ENCODE results near the gene ABHD13. TPM values are rescaled to one million over a fixed set of nuclear protein-coding genes. Genes with fewer than 3 reads are reported as not detected.

ABHD13 gene
- total RNA-seq (2021; ENCODE audit: unreplicated experiment) (4.1 TPM), Bru-seq, nascent RNA (percentile 80 among the genes with signal in this experiment), BruChase-seq, experiment 1, labeled RNA remaining after a 6-hour chase (percentile 77 among the genes with signal in this experiment), BruChase-seq, experiment 2, labeled RNA remaining after a 2-hour chase (percentile 89 among the genes with signal in this experiment)
- 1.0 and 1.5 TPM in 2 replicates for polyA plus RNA-seq (2012)
- long read RNA-seq, full-length matches to known transcripts: 19 of 20 reads
- long read RNA-seq, partial matches to known transcripts: 0 of 20 reads
- long read RNA-seq, other reads (novel, unspliced or antisense): 1 of 20 reads

- Histone ChIP-seq H3K9me2 (ENCODE audit: insufficient read depth) (no peaks in the 10 kb centered on the region), H4K20me1 (ENCODE audit: insufficient read depth) (peaks cover 6% of the 10 kb centered on the region; the same call in 1 of the 2 replicates), H3K9me3 (ENCODE audit: control insufficient read depth in 1 of 2, insufficient read depth in 1 of 2, low read depth in 1 of 2, low read length in 2 of 2) (no peaks in the 10 kb centered on the region), H3K79me2 (ENCODE audit: insufficient read depth, low read length) (peaks cover 63% of the 10 kb centered on the region), H3K36me3 (ENCODE audit: control insufficient read depth in 1 of 2, insufficient read depth in 2 of 2, low read length in 2 of 2) (no peaks in the 10 kb centered on the region), H3K27ac (ENCODE audit: low read depth, low read length) (peak within 1 kb of the TSS; percentile 80), H3K4me2 (ENCODE audit: low read length) (peak within 1 kb of the TSS; percentile 86), H3K4me3 (replicated peaks in 1 of 2; ENCODE audit: low read depth in 1 of 2, low read length in 2 of 2) (peak within 1 kb of the TSS; percentile 69 to 83), H2AFZ (ENCODE audit: low read depth, low read length, poor library complexity, severe bottlenecking) (peak within 1 kb of the TSS; percentile 67), H3K4me1 (ENCODE audit: control insufficient read depth in 1 of 2, insufficient read depth in 2 of 2, low read length in 2 of 2) (peaks cover 17 to 31% of the 10 kb centered on the region in 2 experiments), H3K27me3 (ENCODE audit: insufficient read depth, low read length) (no peaks in the 10 kb centered on the region), H3K9ac (ENCODE audit: low read length) (peak within 1 kb of the TSS; percentile 73)
- CTCF ChIA-PET: no interaction called here
- POLR2A ChIA-PET: no interaction called here
- RAD21 ChIA-PET (ENCODE audit: low non-redundant PET in 1 of 2, low total read pairs in 2 of 2, uncharacterized antibody in 2 of 2, unreplicated experiment in 2 of 2): no interaction called here
- ATAC-seq: peak; percentile 75
- BruUV-seq (replicated peaks): no TSS peak
- peak; percentile 84 for DNase-seq (ENCODE audit: low read depth, low spot score)
- intact Hi-C loops (cut with micrococcal nuclease): loop anchor here (10.0 kb wide), 1 partner anchor 976 kb away; no protein-coding TSS in a partner anchor
- TF ChIP-seq, protein P1, sequence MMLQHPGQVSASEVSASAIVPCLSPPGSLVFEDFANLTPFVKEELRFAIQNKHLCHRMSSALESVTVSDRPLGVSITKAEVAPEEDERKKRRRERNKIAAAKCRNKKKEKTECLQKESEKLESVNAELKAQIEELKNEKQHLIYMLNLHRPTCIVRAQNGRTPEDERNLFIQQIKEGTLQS (IDR thresholded peaks at IDR 0.05): no peak
- peak; percentile 80 for TF ChIP-seq POLR2AphosphoS5 (IDR thresholded peaks at IDR 0.05; ENCODE audit: low read depth, low read length)
- 0 out of 2 replicates have a peak, but pooled peaks have one; percentile 32 for TF ChIP-seq SRF (IDR thresholded peaks at IDR 0.05; ENCODE audit: low read depth)
- no peak for TF ChIP-seq FOSL1 (IDR thresholded peaks at IDR 0.05; ENCODE audit: low read depth)
- no peak for TF ChIP-seq EZH2phosphoT487 (IDR thresholded peaks at IDR 0.05; ENCODE audit: borderline replicate concordance)
- TF ChIP-seq RAD21 (IDR thresholded peaks at IDR 0.05; ENCODE audit: low read depth): no peak
- peak; percentile 39 for TF ChIP-seq TCF7L2 (IDR thresholded peaks at IDR 0.05; ENCODE audit: borderline replicate concordance, extremely low read depth, insufficient read depth, insufficient read length)
- TF ChIP-seq CBX3 (IDR thresholded peaks at IDR 0.05; ENCODE audit: low read depth): peak; percentile 68
- TF ChIP-seq JUND (IDR thresholded peaks at IDR 0.05): no peak
- TF ChIP-seq EGR1 (IDR thresholded peaks at IDR 0.05; ENCODE audit: low read depth): peak; percentile 62
- TF ChIP-seq ZBTB33 (IDR thresholded peaks at IDR 0.05; ENCODE audit: extremely low read depth, insufficient replicate concordance, low read length): peak; percentile 57
- TF ChIP-seq, protein P2, sequence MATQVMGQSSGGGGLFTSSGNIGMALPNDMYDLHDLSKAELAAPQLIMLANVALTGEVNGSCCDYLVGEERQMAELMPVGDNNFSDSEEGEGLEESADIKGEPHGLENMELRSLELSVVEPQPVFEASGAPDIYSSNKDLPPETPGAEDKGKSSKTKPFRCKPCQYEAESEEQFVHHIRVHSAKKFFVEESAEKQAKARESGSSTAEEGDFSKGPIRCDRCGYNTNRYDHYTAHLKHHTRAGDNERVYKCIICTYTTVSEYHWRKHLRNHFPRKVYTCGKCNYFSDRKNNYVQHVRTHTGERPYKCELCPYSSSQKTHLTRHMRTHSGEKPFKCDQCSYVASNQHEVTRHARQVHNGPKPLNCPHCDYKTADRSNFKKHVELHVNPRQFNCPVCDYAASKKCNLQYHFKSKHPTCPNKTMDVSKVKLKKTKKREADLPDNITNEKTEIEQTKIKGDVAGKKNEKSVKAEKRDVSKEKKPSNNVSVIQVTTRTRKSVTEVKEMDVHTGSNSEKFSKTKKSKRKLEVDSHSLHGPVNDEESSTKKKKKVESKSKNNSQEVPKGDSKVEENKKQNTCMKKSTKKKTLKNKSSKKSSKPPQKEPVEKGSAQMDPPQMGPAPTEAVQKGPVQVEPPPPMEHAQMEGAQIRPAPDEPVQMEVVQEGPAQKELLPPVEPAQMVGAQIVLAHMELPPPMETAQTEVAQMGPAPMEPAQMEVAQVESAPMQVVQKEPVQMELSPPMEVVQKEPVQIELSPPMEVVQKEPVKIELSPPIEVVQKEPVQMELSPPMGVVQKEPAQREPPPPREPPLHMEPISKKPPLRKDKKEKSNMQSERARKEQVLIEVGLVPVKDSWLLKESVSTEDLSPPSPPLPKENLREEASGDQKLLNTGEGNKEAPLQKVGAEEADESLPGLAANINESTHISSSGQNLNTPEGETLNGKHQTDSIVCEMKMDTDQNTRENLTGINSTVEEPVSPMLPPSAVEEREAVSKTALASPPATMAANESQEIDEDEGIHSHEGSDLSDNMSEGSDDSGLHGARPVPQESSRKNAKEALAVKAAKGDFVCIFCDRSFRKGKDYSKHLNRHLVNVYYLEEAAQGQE (IDR thresholded peaks at IDR 0.05; ENCODE audit: low read depth): no peak
- peak; percentile 72; the same call in 1 of the 2 replicates for TF ChIP-seq CEBPB (IDR thresholded peaks at IDR 0.05; ENCODE audit: low read depth)
- peak; percentile 64 for TF ChIP-seq ELF1 (IDR thresholded peaks at IDR 0.05; ENCODE audit: borderline replicate concordance, low read depth)
- TF ChIP-seq ZFX (IDR thresholded peaks at IDR 0.05): peak; percentile 84
- TF ChIP-seq YY1 (IDR thresholded peaks at IDR 0.05; ENCODE audit: extremely low read depth, insufficient replicate concordance, low read depth, low read length): peak; percentile 79
- TF ChIP-seq, protein P3, sequence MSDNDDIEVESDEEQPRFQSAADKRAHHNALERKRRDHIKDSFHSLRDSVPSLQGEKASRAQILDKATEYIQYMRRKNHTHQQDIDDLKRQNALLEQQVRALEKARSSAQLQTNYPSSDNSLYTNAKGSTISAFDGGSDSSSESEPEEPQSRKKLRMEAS (IDR thresholded peaks at IDR 0.05): peak; percentile 72
- no peak for TF ChIP-seq ZNF274 (IDR thresholded peaks at IDR 0.05; ENCODE audit: low read depth, low read length)
- peak; percentile 74 for TF ChIP-seq POLR2A (IDR thresholded peaks at IDR 0.05; ENCODE audit: borderline replicate concordance, extremely low read depth, insufficient read depth, insufficient read length)
- peak; percentile 57 for TF ChIP-seq SIN3A (IDR thresholded peaks at IDR 0.05; ENCODE audit: low read depth)
Observed at GRCh38 chr13:108218044-108218974, at the start of gene ABHD13. TSS of gene ABHD13 (plus strand) at chr13:108218392. CDS start at chr13:108229219, 10,827 bp downstream.

Measured in HCT116 (cell line).